ENCODE results near the gene RPS18. TPM values are rescaled to one million over a fixed set of nuclear protein-coding genes. Genes with fewer than 3 reads are reported as not detected.

The RPS18 gene
- total and polyA plus RNA-seq, 9 donors: 4,177 to 11,953 (median 5,981) TPM

- no peak for DNase-seq
- TF ChIP-seq EP300 (IDR thresholded peaks at IDR 0.05): no peak
- TF ChIP-seq, protein P1, sequence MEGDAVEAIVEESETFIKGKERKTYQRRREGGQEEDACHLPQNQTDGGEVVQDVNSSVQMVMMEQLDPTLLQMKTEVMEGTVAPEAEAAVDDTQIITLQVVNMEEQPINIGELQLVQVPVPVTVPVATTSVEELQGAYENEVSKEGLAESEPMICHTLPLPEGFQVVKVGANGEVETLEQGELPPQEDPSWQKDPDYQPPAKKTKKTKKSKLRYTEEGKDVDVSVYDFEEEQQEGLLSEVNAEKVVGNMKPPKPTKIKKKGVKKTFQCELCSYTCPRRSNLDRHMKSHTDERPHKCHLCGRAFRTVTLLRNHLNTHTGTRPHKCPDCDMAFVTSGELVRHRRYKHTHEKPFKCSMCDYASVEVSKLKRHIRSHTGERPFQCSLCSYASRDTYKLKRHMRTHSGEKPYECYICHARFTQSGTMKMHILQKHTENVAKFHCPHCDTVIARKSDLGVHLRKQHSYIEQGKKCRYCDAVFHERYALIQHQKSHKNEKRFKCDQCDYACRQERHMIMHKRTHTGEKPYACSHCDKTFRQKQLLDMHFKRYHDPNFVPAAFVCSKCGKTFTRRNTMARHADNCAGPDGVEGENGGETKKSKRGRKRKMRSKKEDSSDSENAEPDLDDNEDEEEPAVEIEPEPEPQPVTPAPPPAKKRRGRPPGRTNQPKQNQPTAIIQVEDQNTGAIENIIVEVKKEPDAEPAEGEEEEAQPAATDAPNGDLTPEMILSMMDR (IDR thresholded peaks at IDR 0.05): no peak
- TF ChIP-seq POLR2A (IDR thresholded peaks at IDR 0.05): no peak
- 90 to 94% (median 93%) methylated on average over 13 of the region's 13 CpGs for WGBS, 3 donors
- Histone ChIP-seq H3K4me1 (ENCODE audit: insufficient read depth) (peaks cover 3% of the 10 kb centered on the region), H3K36me3 (no peaks in the 10 kb centered on the region), H3K4me3 (no peak overlapping the region), H3K27ac (no peak overlapping the region), H3K9me3 (no peaks in the 10 kb centered on the region), H3K27me3 (no peaks in the 10 kb centered on the region)
- intact Hi-C loops (cut with DNase I): no loop called here
Observed at GRCh38 chr6:33250731-33251130, 21.1 kb upstream of the RPS18 start.

GRCh38 chr6:33251395-33252012 lies 20.4 kb upstream of the RPS18 start:
- 83 to 89% (median 86%) methylated on average over 6 of the region's 6 CpGs for WGBS, 3 donors
- H3K4me1 ChIP-seq (ENCODE audit: insufficient read depth): peaks cover 3% of the 10 kb centered on the region
- DNase-seq: no peak
- no peak overlapping the region for H3K27ac ChIP-seq
- H3K9me3 ChIP-seq: no peaks in the 10 kb centered on the region
- H3K27me3 ChIP-seq: no peaks in the 10 kb centered on the region
- intact Hi-C loops (cut with DNase I): no loop called here
- no peaks in the 10 kb centered on the region for H3K36me3 ChIP-seq
- TF ChIP-seq POLR2A (IDR thresholded peaks at IDR 0.05): no peak
- TF ChIP-seq, protein P1 (IDR thresholded peaks at IDR 0.05): no peak
- no peak for TF ChIP-seq EP300 (IDR thresholded peaks at IDR 0.05)
- H3K4me3 ChIP-seq: no peak overlapping the region

- no peaks in the 10 kb centered on the region for H3K9me3 ChIP-seq
- TF ChIP-seq EP300 (IDR thresholded peaks at IDR 0.05) (no peak), POLR2A (IDR thresholded peaks at IDR 0.05) (no peak)
- TF ChIP-seq, protein P1 (IDR thresholded peaks at IDR 0.05): no peak
- no peak for DNase-seq
- H3K27me3 ChIP-seq: no peaks in the 10 kb centered on the region
- intact Hi-C loops (cut with DNase I): no loop called here
- no peak overlapping the region for H3K4me3 ChIP-seq
- no peaks in the 10 kb centered on the region for H3K36me3 ChIP-seq
- H3K27ac ChIP-seq: no peak overlapping the region
- H3K4me1 ChIP-seq (ENCODE audit: insufficient read depth): peaks cover 3% of the 10 kb centered on the region
Observed at GRCh38 chr6:33252759-33253158, 19.1 kb upstream of the RPS18 start.

GRCh38 chr6:33254591-33254990 lies 17.3 kb upstream of the RPS18 start:
- 90 to 93% (median 93%) methylated on average over 4 of the region's 4 CpGs for WGBS, 3 donors
- Histone ChIP-seq H3K4me1 (ENCODE audit: insufficient read depth) (peaks cover 3% of the 10 kb centered on the region), H3K27ac (no peak overlapping the region), H3K4me3 (no peak overlapping the region), H3K27me3 (no peaks in the 10 kb centered on the region), H3K9me3 (no peaks in the 10 kb centered on the region), H3K36me3 (no peaks in the 10 kb centered on the region)
- TF ChIP-seq POLR2A (IDR thresholded peaks at IDR 0.05): no peak
- no peak for TF ChIP-seq EP300 (IDR thresholded peaks at IDR 0.05)
- TF ChIP-seq, protein P1 (IDR thresholded peaks at IDR 0.05): no peak
- no peak for DNase-seq
- intact Hi-C loops (cut with DNase I): no loop called here

All from ovary (tissue), 9 donors.